Stimulated activated CD4-positive, alpha-beta T cell treated with anti-CD3 and anti-CD28 coated beads, TNF-alpha, amount 100 ng/mL, for 48 hours (primary cell): ENCODE results near the gene DIPK2A.
A peak's percentile ranks its signal among the peaks of the same experiment; 100 is the strongest.

Experiments
- DNase-seq, 3 donors: peaks; one replicate each; pipeline ENCODE4 v3.0.0-alpha.2; 2020; ENCODE audit warnings: low read depth in 3 of 3

The DIPK2A gene, protein sequence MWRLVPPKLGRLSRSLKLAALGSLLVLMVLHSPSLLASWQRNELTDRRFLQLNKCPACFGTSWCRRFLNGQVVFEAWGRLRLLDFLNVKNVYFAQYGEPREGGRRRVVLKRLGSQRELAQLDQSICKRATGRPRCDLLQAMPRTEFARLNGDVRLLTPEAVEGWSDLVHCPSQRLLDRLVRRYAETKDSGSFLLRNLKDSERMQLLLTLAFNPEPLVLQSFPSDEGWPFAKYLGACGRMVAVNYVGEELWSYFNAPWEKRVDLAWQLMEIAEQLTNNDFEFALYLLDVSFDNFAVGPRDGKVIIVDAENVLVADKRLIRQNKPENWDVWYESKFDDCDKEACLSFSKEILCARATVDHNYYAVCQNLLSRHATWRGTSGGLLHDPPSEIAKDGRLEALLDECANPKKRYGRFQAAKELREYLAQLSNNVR

DNA sequence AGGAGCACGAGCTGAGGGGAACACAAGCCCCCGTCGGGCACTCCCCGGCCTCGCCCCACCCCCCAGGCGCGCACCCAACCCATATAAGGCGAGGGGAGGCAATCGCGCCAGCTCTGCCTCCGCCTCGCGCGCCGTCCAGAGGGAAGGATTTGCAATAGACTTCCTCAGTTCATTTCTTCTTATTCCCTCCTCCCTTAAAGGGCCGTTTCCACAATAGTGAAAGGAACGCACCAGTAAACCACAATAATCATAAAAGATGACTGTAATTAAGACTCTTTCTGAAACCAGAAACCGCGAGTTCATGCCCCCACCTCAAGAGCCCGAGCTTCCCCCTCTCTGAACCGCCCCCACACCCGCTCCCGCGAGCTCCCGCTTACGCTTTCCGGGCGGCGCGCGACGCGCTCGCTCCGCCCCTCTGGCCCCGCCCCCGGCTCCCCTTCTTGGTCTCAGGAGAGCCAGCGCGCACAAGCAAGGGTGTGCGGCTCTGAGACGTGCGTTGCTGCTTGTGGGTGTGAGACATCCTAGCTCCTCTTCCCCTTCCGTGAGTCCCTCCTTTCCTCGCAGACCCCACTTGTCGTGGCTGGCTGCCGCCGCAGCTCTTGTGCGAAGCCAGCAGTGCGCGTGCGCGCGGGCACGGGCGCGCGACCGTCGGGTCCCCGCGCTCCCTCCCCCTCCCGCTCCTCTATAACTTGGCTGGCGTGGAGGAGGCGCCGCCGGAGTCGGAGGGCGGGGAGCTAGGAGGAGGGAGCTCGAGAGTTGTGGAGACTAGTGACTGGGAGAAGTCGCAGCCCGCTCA is at the start of gene DIPK2A:
DIPK2A (plus strand) TSS at position 465 of the 796 bp plus-strand sequence. CDS start 510 bp downstream, outside the sequence.
- peak; percentile 89 to 97 (median 90) for DNase-seq

DNA sequence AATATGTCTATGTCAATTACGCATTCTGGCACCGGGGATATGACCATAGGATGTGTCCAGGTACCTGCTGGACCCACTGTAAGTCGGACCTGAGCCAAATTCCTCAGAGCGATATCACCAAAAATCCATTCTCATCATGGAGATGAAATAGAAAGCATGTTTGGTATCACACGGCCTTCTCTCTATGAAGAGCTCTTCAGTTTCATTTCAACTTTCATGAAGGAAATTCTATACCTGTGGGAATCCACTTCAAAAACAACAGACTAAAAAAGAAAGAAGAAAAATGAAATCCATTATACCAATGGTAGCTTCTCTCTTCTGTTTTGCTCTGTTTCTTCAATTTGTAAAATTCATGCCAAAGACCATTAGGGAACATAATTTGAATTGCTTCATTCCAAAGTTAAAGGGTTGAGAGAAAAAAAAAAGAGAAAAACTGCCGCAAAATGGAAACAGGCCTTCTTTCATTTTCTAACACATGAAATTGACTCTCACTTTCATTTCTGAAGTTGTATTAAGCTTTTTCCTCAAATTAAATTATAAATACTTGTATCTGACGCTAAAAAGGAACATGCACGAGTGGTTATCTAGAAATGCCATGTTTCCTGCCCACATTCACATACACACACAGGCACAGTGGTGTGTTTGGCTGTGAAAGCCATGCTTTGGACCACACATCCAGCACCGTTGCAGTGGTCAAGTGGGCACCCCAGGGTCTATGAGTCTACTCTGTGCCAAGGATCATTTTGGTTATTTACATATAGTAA is 46.9 kb upstream of the DIPK2A start:
- no peak for DNase-seq

DNA sequence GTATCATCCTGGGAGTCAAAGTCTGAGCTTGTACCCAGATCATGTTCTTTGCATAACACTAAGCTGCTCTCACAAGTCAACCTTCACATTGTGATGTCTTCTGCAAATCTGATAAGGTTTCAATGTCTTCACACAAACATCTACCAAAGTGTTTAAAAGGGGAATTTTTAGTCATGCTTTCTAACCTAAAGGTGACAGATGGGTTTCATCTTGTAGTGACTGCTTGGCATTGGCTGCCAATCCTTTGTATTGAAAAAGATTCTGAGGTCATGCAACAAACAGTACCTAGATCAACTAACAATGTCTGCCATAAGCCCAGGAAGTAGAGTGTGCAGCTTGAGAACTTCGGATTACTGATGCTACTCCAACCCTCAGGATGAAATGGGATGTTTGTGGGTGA is 43.6 kb upstream of the DIPK2A start:
- DNase-seq, result no peak

DNA sequence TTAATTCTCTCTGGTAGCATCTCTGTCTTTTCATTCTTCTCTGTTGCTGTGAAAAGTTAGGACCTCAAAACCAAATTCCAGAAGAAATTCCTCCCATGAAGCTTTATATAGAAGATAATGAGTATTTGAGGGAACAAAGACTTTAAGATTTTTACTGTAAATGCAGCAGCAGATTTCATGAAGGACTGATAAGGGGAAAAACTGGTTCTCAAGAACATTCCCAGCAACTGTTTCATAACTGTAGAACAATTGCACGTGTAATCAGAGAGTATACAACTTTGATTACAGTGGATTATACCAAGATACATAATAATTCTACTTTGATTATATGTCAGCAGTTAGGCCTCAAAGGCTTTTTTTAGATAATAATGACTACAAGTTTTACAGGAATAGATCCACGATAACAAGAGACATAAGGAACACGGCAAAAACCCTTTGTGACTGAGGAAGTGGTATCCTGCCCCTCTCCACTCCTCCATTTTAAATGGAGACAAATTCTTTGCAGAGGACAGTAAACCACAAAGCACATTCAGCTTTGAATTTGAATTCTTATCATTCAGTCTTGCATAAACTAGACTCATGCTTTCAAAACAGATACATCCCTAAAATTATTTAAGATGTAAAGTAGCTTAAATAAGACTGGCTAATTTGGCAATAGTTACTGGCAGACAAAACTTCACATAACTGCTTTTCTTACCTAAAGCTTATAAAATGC is 42.9 kb upstream of the DIPK2A start:
- no peak for DNase-seq

DNA sequence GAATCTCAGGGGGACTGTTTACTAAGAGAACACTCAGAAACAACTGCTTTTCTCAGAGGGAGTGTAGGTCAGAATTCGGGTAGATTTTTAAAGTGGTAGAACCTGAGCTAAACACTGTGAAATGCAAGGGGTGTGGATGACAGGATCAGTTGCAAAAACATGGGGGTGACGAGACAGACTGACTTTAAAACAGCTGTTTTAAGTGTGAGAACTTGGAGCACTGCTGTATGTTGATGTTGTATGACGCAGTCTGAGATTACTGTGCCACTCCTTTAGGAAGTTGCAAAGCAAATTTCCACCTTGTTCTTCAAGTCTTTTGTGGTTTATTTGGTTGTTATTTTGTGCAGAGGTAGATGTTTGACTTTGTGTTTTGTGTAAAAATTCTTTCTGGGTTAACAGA is 36.8 kb upstream of the DIPK2A start:
- DNase-seq, result no peak

DNA sequence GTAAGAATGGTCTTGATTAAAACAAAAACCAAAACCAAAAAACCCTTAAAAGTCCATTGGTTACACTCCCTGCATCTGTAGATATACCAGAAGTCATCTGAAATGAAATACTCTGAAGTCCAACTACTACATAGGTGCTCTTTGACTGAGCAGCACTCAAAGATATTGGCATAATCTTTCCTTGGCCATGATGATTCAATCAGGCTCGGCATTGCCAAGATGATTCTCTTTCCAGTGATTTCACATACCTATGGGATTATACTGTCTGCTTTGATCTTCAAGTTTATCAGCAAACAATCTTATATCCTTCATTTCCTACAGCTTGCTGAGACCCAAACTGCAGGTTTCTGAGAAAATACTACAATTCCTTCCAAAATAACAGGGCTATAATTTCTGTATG is 35.9 kb upstream of the DIPK2A start:
- DNase-seq, result no peak

DNA sequence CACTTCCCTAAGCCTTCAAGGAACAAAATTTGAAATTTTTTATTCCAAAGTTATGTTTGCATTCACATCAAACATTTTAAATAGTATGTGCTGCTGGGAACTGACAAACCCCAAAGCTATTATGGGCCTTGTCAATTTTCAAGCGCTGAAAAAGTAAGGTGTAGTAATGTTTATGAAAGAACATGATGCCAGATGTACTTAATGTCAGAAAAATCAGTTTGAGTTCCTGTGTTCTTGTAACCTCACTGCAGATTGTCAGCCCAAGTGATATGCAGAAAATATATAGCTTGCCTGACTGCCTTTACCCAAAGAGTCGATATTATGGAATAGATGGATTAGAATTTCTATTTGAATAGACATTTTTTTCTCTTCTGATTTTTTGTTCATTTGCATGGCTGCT is 20.8 kb upstream of the DIPK2A start:
- no peak for DNase-seq

DNA sequence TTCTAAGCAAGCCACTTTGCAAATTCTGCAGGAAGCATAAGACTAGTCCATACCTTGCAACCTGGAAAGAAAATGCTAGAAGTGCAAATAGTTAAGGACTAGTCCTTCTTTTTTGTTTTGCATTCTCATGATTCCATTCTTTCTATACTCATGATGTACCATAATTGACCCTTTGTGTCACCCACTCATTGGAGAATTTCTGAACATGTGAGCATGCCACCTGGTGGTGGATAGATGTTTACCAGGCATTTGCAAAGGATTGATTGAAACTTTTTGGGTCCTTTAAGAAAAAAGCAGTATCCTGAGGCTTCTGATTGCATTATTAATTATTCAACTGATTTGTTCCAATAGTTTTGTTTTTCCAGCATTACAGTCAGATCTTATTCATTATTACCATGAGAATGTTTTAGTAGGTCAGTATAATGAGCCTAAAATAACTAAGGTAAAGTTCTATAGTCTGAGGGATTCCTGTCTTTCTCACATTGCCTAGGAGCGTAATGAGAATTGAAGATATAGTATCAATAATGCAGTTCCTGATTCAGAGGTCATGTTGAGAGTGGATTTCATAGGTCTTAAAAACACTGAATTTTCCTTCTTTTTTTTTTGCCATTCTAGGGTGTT is 20.2 kb upstream of the DIPK2A start:
- peak in 1 of 3 donors; percentile 6 for DNase-seq

DNA sequence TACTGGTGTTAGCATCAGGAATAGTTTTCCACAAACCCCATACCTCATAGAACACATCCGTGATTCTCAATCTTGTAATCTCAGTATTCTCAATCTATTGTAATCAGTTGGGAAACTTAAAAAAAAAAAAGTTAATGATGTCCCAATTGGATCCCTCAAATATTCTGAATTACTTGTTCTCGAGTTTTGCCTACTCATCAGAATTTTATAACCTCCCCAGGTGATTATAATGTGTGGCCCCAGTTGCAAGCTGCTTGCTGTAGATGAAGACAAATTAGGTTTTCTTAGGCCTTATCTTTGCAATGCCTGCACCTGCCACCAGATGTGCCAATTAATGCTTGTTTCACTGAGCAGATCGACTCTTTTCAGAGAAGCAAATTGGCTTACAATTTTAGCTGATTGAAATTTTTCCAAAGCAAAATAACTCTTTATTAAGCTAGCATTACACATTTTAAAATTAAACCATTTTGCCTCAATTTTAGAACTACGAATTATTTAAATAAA is 19.0 kb upstream of the DIPK2A start:
- DNase-seq, result no peak

DNA sequence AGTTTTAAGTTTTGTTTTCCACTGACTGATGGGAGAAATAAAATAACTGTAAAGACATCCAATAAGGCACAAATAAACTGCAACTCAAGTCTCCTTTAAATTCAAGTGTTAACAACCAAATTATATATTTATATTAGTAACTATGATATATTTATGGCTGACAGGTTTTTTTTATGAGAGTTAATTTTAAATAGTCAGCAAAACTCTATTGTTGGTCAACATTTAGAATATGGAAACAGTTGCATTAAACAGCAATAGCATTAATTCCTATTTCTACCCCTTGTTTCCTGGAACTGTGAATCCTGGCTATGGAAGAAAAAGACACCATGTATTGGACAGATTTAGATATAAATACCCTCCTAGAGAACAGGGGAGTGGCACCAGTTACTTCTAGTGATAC is 16.5 kb upstream of the DIPK2A start:
- DNase-seq, result no peak

DNA sequence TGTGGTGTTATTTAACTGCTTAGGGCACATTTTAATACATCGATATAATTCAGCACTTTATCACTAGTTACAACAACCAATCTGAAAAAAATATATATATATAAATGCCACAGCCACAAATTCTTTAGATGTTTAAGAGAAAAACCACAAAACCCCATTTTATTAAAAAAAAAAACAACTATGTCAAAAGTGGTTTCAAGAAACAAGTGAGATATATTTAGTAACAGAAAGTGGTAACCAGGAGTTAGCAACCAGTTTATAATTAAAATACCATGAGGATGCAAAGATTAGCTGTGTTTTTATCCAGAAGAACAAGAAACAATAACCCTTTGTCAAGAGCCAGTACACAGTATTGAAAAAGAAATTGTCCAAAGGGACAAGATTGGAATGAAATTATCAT is 14.8 kb upstream of the DIPK2A start:
- no peak for DNase-seq

DNA sequence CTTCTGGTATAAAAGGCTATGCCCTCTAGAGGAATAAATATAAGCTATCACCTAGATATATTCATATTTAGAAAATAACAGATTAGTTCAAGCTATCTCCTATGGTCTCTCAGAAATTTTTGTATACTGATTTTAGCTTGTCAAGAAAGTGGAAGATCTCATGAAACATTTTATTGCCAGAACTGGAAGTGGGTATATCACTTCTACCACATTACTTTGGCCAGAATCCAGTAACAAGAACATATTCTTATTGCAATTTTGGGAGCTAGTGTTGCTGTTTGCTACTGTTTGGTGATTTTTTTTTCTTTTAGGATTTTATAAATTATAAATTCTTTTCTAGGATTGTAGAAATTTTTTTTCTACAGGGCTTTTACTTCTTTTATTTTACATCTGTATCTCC is 14.2 kb upstream of the DIPK2A start:
- DNase-seq, result no peak

DNA sequence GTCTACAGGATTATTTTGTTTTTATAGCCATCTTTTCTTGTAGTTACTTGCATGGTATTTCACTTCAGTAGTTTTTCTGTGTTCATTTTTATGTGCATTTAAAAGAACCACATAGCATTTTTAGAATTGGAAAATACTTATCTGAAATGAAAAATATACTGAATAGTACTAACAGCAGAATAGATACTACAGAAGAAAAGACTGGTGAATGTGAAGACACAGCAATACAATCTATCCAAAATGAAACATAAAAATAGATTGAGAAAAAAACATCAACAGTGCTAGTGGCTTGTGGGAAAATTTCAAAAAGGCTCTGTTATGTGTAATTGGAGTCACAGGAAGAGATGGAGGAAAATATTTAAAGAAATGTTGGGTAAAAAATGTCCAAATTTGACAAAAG is 12.7 kb upstream of the DIPK2A start:
- DNase-seq, result no peak

DNA sequence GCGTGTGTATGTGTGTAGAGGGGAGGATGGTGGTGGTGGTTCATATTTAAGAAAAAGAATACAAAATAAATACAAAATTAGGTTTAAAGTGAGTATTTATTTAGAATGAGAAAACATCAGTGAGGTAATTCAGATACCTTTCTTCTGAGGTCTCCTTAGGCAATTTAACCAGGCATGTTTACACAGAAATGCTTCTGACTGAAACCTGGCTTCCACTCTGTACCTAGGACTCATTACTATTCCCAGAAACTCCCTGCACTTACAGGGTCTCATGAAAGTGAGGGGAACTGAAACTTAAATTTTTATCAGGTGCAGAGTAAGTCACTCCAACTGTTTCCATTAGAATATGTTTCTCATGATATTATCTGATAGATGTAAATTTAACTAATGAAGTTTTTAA is 10.3 kb upstream of the DIPK2A start:
- no peak for DNase-seq

DNA sequence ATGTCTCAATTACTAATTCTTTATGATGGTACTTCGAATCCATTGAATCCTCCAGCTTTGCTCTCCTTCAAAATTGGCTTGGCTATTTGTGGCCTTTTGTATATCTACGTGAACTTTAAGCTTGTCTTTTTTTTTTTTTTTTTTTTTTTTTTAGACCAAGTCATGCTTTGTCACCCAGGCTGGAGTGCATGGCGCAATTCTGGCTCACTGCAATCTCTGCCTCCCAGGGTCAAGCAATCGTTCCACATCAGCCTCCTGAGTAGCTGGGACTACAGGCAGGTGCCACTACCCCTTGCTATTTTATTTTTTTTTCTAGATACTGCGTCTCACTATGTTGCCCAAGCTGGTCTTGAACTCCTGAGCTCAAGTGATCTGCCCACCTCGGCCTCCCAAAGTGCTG is 7.7 kb upstream of the DIPK2A start:
- no peak for DNase-seq

DNA sequence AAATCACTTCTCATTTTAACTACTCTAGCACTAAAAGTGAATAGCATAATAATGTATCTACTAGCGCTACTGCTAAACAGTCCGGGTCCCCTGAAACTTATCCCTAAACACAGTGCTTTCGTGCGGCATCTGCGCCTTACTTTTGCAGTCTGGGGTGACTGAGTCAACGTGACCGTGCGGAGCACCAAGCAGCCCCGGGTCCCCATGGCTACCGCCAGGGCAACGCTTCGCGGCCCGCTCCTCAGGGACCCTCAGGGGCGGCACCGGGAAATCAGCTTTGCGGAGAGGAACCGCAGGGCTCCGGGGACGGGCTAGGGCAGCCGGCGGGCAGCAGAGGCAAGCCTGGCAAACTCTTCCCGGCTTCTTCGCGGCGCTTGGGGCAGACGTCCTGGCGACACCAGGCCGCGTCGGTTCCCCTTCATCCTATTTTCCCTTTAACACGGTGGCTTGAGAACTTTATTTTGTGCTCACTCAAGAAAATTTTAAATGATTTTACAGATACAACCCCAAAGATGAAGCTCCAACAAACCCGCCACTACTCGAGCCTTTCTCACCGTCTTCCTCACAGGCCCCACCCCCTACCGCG is 757 bp upstream of the DIPK2A start:
- peak; percentile 12 to 40 (median 21) for DNase-seq

DNA sequence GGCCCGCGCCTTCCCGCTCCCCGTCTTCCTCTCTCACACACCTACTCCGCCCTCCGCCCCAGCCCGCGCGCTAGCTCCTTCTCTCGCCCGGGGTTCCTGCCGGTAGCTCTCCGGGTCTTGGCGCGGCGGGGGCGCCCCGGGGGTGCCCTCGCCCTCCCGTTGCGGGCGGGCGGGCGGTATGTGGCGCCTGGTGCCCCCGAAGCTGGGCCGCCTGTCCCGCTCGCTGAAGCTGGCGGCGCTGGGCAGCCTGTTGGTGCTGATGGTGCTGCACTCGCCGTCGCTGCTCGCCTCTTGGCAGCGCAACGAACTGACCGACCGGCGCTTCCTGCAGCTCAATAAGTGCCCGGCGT is 507 bp downstream of the DIPK2A start:
- no peak for DNase-seq

DNA sequence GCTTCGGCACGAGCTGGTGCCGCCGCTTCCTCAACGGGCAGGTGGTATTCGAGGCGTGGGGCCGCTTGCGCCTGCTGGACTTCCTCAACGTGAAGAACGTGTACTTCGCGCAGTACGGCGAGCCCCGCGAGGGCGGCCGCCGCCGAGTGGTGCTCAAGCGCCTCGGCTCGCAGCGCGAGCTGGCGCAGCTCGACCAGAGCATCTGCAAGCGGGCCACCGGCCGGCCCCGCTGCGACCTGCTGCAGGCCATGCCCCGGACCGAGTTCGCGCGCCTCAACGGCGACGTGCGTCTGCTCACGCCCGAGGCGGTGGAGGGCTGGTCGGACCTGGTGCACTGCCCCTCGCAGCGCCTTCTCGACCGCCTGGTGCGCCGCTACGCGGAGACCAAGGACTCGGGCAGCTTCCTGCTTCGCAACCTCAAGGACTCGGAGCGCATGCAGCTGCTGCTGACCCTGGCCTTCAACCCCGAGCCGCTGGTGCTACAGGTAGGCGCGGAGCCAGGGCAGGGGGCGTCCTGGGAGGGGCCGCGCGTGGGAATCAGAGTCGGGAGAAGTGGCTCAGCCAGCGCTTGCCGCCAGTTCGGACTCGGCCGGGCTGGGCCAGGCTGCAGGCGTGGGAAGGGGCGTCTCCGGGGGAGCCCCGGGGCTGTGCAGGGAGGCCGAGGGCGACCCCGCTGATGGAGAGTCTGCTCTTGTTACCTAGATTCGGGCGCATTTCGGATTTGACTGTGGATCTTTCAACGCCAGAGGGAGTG is 1.1 kb downstream of the DIPK2A start:
- DNase-seq, result peak; percentile 17 to 47 (median 45)

DNA sequence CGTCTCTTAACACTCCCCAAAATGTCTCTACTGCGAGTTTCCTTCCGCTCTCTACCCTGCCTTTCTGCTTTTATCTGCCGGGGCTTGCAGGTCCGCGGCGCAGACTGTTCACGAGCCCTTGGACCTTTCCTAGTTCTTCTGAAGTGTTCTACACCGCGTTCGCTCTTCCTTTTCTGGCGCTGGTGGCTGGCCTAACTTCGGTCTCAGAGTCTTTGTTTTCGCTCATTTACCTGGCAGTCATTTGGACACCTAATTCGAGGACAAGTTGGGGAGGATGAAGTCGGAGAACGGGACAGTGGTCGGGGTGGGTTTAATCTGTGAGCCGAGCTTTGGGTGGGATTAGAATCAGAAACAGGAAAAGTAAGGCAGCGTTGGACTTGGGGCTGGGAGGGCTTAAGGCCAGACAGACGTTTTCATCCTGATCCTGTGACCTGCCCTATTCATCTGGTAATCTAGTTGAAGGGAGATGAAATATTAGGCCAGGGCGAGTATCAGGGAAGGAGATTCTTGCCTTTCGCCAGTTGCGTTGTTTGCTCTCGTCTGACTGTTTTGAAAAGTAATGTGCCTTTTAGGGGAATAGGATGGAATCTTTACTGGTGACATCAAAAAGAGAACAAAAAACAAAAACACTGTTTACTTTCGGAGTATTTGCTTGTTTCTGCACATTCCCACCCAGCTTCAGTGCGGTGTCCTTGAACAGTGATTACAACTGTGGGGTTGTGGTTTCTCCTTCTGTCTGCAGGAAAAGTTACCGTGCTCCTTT is 1.8 kb downstream of the DIPK2A start:
- peak in 2 of 3 donors; percentile 35 to 47 for DNase-seq
